GM18520 (cell line): ENCODE results near the gene COL19A1.

ENCODE experiments used
- ATAC-seq: cut with Tn5 transposase; IDR thresholded peaks from one replicate; pipeline ENCODE4 v1.9.1; 2021; ENCODE audit not compliant: unreplicated experiment

The COL19A1 gene

GRCh38 chr6:70219943-70220613 is 353.7 kb downstream of the COL19A1 start:
- no peak for ATAC-seq

GRCh38 chr6:70221025-70221714 is 354.8 kb downstream of the COL19A1 start:
- ATAC-seq: no peak

DNA sequence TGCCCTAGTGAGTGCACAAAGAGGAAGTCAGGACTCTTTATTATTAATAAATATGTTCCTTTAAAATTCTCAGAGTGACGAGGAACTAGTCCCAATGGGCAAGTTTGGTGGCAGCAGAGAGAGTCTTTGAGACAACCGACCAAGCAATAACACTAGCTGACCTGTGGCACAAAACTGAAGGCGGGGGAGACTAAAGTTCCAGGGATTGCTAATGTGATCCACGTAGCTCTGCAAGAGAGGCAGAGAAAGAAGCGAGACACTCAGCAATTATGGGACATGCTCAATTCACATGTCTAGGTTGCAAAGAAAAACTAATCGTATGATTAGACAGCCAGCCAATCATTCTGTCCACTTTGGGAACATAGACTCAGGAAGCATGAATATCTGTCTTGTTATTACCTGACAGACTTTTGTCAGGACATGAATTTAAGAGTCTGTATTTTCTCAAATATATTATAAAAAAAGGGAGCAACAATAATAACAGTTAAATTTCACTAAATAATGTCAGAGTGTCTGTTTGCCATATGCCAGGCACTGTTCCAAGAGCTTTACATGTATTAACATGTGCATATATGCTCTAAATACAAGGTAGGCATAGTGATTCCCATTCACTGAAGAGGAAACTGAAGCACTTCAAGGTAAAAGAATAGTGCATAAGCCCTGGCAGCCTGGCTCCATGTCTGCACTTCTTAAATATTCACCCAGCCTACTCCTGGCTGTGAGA is 355.5 kb downstream of the COL19A1 start:
- no peak for ATAC-seq

- no peak for ATAC-seq
Observed at GRCh38 chr6:70222439-70222749, 356.0 kb downstream of the COL19A1 start.

DNA sequence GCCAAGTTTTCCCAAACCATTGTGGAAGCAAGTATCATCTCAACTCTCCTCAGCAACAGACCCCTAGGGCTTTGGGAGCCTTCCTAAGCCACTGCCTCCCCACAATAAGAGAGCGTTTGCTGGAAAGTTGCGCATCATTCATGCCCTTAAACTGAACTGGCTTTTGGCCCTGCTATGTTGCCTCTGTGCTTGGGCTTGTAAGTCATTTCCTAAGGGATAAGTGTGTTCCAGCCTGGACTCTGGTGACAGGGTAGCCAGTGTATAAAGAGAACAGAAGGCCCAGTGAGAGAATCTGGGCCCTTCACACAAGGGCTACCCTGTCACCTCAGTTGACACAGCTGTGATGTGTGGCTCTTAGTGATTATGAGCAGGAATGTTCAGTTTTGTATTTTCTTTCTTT is 358.7 kb downstream of the COL19A1 start:
- no peak for ATAC-seq

DNA sequence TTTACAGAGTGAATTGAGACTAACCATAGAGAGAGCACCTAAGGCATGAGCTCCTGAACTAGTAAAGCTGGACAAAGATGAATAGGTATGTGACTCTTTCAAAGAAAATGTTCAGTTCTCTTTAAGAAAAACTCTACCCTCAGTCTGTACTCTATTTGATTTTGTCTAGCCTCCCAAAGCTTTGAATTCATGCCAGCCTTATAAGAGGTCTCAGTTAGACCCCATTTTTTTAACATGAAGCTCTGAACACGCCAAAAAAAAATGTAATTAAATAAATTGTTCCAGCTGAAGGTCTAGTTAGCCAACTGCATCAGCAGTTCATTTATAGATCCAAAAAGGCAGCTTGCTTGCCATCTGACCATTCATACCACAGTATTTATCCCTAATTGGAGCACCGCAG is 365.0 kb downstream of the COL19A1 start:
- ATAC-seq: no peak

DNA sequence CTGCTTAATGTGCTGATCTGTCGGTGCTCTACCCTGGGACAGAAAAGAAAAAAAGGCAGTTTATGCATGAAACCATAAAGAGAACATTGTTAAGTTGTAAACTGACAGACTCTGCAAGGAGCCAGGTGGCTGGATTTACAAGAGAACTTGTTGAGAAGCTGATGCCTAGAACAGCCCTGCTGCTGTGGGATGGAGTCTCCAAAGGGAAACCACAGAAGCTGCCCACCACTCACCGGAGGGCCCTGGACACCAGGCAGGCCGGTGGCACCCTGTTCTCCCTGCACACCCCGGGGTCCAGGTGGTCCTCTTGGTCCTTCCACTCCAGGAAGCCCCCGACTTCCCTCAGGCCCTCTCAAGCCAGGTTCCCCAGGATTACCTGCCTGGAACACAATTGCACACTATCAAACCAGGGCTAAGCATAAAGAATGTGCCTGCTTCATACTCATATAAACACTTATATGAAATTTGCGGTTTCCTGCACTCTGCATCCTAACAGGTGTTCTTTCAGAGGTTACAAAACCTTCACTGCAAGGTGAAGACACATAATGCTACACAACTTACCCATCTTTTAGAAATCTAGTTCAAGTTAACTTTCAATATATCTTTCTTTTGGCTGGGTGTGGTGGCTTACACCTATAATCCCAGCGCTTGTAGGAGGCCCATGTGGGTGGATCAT is 368.3 kb downstream of the COL19A1 start:
- ATAC-seq: no peak

DNA sequence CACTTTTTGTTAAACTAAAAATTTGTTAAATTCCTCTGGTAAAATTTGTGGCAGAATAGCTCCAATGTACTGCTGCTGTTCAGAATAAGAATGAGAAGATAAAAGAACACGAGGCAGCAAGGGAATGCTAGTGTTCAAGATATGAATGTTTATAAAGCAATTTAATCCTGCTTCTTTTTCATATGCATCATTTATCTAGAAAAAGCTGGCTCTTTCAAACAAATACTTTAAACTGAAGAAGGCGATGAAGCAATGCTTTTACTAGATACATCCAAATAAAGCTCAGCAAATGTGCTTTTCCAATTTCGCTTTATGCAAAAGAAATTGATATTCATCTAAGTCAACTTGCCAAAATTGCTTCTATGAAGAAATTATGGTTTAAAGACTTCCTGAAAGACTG is 370.0 kb downstream of the COL19A1 start:
- ATAC-seq: no peak

- ATAC-seq: no peak
Observed at GRCh38 chr6:70241031-70241430, 374.7 kb downstream of the COL19A1 start.

GRCh38 chr6:70241991-70242420 is 375.6 kb downstream of the COL19A1 start:
- no peak for ATAC-seq

DNA sequence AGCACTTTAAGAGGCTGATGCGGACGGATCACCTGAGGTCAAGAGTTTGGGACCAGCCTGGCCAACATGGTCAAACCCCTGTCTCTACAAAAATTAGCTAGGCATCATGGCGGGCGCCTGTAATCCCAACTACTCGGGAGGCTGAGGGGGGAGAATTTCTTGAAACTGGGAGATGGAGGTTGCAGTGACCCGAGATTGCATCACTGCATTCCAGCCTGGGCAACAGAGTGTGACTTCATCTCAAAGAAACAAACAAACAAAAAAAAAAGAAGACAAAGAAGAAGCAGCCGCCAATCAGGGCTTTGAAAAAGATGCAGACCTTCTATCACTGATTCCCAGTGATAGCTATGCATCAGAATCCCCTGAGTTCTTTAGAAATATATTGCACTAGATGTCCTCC is 379.8 kb downstream of the COL19A1 start:
- ATAC-seq: no peak

DNA sequence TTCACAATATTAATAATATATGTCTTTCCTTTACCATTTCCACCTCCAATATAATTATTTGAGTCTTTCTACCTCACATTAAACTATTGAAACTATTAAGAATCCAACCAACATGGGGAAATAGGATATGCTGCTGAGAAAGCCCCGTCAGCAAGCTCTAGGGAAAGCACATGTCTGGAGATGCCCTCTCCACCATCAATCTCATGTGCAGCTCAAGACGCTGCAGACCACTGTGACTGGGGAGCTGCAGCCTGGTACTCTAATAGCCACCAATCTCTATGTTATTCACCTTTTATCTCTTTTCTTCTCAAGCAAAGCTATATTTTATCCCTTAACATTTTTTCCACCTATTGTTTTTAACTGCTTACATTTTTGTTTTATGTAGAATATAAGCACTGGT is 386.2 kb downstream of the COL19A1 start:
- ATAC-seq: no peak

DNA sequence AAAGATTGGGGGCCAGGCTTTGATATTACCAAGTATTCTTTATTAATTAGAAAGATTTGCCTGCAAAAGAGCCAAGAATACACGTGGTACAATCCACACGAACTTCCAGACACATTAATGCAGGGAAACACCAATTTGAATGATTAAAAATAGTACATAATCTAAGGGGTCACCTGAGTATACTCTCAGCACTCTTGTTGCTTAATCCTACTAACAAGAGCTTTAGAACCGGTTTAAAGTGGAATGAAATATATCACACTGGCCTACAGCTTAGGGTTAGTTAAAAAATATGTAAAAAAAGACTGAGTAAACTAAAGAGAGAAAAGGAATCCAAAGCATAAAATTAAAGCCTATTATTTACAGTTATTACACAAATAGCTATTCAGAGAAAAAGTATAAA is 387.6 kb downstream of the COL19A1 start:
- ATAC-seq: no peak

DNA sequence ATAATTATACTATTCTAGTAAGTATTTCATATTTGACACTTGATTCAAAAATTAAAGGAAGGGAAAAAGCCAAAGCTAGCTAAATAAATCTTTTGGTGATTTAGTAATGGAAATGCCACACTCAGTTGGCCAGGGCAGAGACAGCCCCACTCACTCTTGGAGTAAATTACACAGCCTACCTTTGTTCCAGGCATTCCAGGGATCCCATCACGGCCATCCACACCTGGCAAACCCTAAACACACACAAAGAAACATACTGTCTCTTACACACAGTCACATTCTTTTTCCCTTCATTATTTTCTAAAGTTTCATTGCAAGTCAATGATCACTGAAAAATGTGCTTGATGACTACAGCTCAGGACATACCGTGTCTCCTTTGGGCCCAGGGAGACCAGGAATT is 388.4 kb downstream of the COL19A1 start:
- no peak for ATAC-seq

- no peak for ATAC-seq
Observed at GRCh38 chr6:70257768-70258273, 391.5 kb downstream of the COL19A1 start.

DNA sequence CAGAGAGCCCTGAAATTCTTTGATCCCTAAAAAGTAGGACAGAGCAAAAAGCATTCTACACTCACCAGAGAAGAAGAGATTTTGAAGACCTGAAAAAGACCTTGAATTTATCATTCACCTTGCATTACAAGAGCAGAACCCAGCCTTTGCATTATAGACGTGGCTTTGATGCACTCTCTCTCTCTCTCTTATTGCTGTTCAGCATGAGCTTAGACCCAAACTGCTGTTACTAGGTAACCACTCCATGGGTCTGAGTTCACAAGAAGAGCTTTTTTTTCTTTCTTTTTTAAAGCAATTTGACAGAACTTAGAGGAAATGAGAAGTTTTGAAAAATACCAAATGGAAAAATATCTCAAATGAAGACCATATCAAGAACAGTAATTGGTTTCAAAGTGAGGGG is 392.1 kb downstream of the COL19A1 start:
- no peak for ATAC-seq
